Thyroid gland (tissue), 4 donors: ENCODE data around the gene PLEKHM3. TPM values are rescaled to one million over a fixed set of nuclear protein-coding genes. Genes with fewer than 3 reads are reported as not detected.

ENCODE experiments used
- DNase-seq, 2 donors: peaks; one replicate each; pipeline ENCODE4 v3.0.0-alpha.2; 2019
- H3K27ac ChIP-seq, 3 donors: fragments of 200-600 bp; sonication (generic); 1 replicate in 2 of 3; 2 replicates in 1 of 3; pipeline ENCODE4 v1.5.1; 2016 to 2019; ENCODE audit warnings: mild to moderate bottlenecking in 1 of 3, moderate library complexity in 1 of 3
- H3K27me3 ChIP-seq: fragments of 200-600 bp; sonication (generic); one replicate; pipeline ENCODE4 v1.5.1; 2019
- H3K36me3 ChIP-seq, 2 donors: fragments of 200-600 bp; sonication (generic); one replicate each; pipeline ENCODE4 v1.5.1; 2016 to 2019
- H3K4me1 ChIP-seq, 2 donors: fragments of 200-600 bp; sonication (generic); one replicate each; pipeline ENCODE4 v1.5.1; 2017 to 2019
- H3K4me3 ChIP-seq, 3 donors: fragments of 200-600 bp; sonication (generic); replicated peaks in 1 of 3; 1 replicate in 2 of 3; 2 replicates in 1 of 3; pipeline ENCODE4 v1.5.1; 2016; ENCODE audit warnings: mild to moderate bottlenecking in 1 of 3
- H3K9me3 ChIP-seq: fragments of 200-600 bp; sonication (generic); one replicate; pipeline ENCODE4 v1.5.1; 2017
- CTCF ChIP-seq, 6 experiments: fragments of 200-600 bp in 3 of 6; fragments of 450-650 bp in 3 of 6; sonication (generic) in 3 of 6; IDR thresholded peaks; one replicate each; pipeline ENCODE4 v1.5.1; 2016 to 2019; ENCODE audit warnings: antibody characterized with exemption in 6 of 6, mild to moderate bottlenecking in 2 of 6, inconsistent platforms in 1 of 6, moderate library complexity in 1 of 6
- POLR2A ChIP-seq, 2 donors: fragments of 450-650 bp; IDR thresholded peaks; one replicate each; pipeline ENCODE4 v1.6.1; 2017; ENCODE audit warnings: antibody characterized with exemption in 2 of 2, mild to moderate bottlenecking in 2 of 2, moderate library complexity in 1 of 2
- WGBS, 2 donors: methylation state at CpG; one replicate each; pipeline ENCODE4 v1.1.5; 2017; 5-methylcytosine and 5-hydroxymethylcytosine counted together
- intact Hi-C: fragments of 100-400 bp; cut with DNase I; formaldehyde crosslinking; loops from one replicate; pipeline ENCODE4 v1.15.1; 2023
- total RNA-seq, 4 donors: library from RNA; depleted of rRNA; stranded (reverse); fragments of >200 nt; gene quantifications; one replicate each; pipeline ENCODE4 v1.2.3, GENCODE V29; 2016

The PLEKHM3 gene
- total RNA-seq, 4 donors from 2014 or later = 42.2 to 53.0 (median 44.5) TPM

- DNase-seq = no peak
- intact Hi-C loops = no loop called here
Observed at GRCh38 chr2:208017721-208018120, 7.6 kb downstream of the PLEKHM3 start.

GRCh38 chr2:208015475-208015874 is 9.9 kb downstream of the PLEKHM3 start:
- DNase-seq = no peak
- no peaks in the 10 kb centered on the region for H3K36me3 ChIP-seq
- H3K4me1 ChIP-seq = peaks cover 28 to 39% of the 10 kb centered on the region in 2 donors
- intact Hi-C loops = no loop called here
- peak overlapping the region; percentile 23 to 81 (median 64) for H3K27ac ChIP-seq
- H3K27me3 ChIP-seq = no peaks in the 10 kb centered on the region
- H3K4me3 ChIP-seq = no peak overlapping the region
- WGBS, 2 donors = 56 to 59% methylated on average over 2 of the region's 2 CpGs
- TF ChIP-seq CTCF (IDR thresholded peaks at IDR 0.05) (no peak), POLR2A (IDR thresholded peaks at IDR 0.05) (no peak)
- no peaks in the 10 kb centered on the region for H3K9me3 ChIP-seq

More at GRCh38 chr2:208017721-208018120, 7.6 kb downstream of the PLEKHM3 start:
- Histone ChIP-seq H3K36me3 (no peaks in the 10 kb centered on the region), H3K27me3 (no peaks in the 10 kb centered on the region), H3K27ac (no peak overlapping the region), H3K4me1 (peaks cover 35 to 40% of the 10 kb centered on the region in 2 donors), H3K9me3 (no peaks in the 10 kb centered on the region), H3K4me3 (no peak overlapping the region)
- no peak for TF ChIP-seq POLR2A (IDR thresholded peaks at IDR 0.05)
- TF ChIP-seq CTCF (IDR thresholded peaks at IDR 0.05) = no peak
- 80 to 86% methylated on average over 5 of the region's 5 CpGs for WGBS, 2 donors

GRCh38 chr2:208013285-208014178 is 11.8 kb downstream of the PLEKHM3 start:
- Histone ChIP-seq H3K27ac (peak overlapping the region in 2 of 3 donors; percentile 62 to 81), H3K4me1 (peaks cover 32 to 44% of the 10 kb centered on the region in 2 donors), H3K36me3 (no peaks in the 10 kb centered on the region), H3K9me3 (no peaks in the 10 kb centered on the region), H3K27me3 (no peaks in the 10 kb centered on the region), H3K4me3 (no peak overlapping the region)
- intact Hi-C loops = no loop called here
- WGBS, 2 donors = 90 to 91% methylated on average over 9 of the region's 9 CpGs
- DNase-seq = no peak
- TF ChIP-seq POLR2A (IDR thresholded peaks at IDR 0.05) (no peak), CTCF (IDR thresholded peaks at IDR 0.05) (no peak)

- intact Hi-C loops = no loop called here
- H3K4me3 ChIP-seq = no peak overlapping the region
- no peak for DNase-seq
- no peak overlapping the region for H3K27ac ChIP-seq
- no peaks in the 10 kb centered on the region for H3K9me3 ChIP-seq
- TF ChIP-seq CTCF (IDR thresholded peaks at IDR 0.05) = no peak
- TF ChIP-seq POLR2A (IDR thresholded peaks at IDR 0.05) = no peak
- no peaks in the 10 kb centered on the region for H3K27me3 ChIP-seq
- peaks cover 32 to 44% of the 10 kb centered on the region in 2 donors for H3K4me1 ChIP-seq
- no peaks in the 10 kb centered on the region for H3K36me3 ChIP-seq
Observed at GRCh38 chr2:208012449-208012848, 12.9 kb downstream of the PLEKHM3 start.

- intact Hi-C loops = no loop called here
- peaks cover 32 to 45% of the 10 kb centered on the region in 2 donors for H3K4me1 ChIP-seq
- H3K27me3 ChIP-seq = no peaks in the 10 kb centered on the region
- H3K36me3 ChIP-seq = no peaks in the 10 kb centered on the region
- no peaks in the 10 kb centered on the region for H3K9me3 ChIP-seq
- no peak overlapping the region for H3K4me3 ChIP-seq
- no peak for DNase-seq
- TF ChIP-seq POLR2A (IDR thresholded peaks at IDR 0.05) (no peak), CTCF (IDR thresholded peaks at IDR 0.05) (no peak)
- H3K27ac ChIP-seq = no peak overlapping the region
Observed at GRCh38 chr2:208010506-208010905, 14.8 kb downstream of the PLEKHM3 start.
